Measurements from ENCODE around the gene SEL1L2. TPM values are rescaled to one million over a fixed set of nuclear protein-coding genes. Genes with fewer than 3 reads are reported as not detected.

The SEL1L2 gene
- total RNA-seq, 4 donors from 2014 or later, result not detected

GRCh38 chr20:13934992-13935894 is 55.2 kb downstream of the SEL1L2 start:
- Histone ChIP-seq H3K27me3 (no peaks in the 10 kb centered on the region), H3K36me3 (no peaks in the 10 kb centered on the region), H3K4me1 (no peaks in the 10 kb centered on the region), H3K9me3 (no peaks in the 10 kb centered on the region), H3K4me3 (no peak overlapping the region), H3K27ac (no peak overlapping the region)
- no peak for DNase-seq
- intact Hi-C loops (cut with DNase I; ENCODE audit: low total_unique reads), result no loop called here
- WGBS, 2 donors (ENCODE audit: low coverage in 1 of 2), result 55 to 56% methylated on average over 6 of the region's 6 CpGs
- in situ Hi-C loops (cut with MboI; ENCODE audit: low pct_ligation_motif_present in 1 of 4, low pct_unique_long_range_greater_than_20kb in 1 of 4, low sequenced_read_pairs in 3 of 4), result no loop called here
- TF ChIP-seq CTCF (IDR thresholded peaks at IDR 0.05) (no peak), EP300 (IDR thresholded peaks at IDR 0.05; ENCODE audit: low read depth) (no peak), POLR2AphosphoS5 (IDR thresholded peaks at IDR 0.05) (no peak), POLR2A (IDR thresholded peaks at IDR 0.05) (no peak)

- Histone ChIP-seq H3K27me3 (no peaks in the 10 kb centered on the region), H3K27ac (no peak overlapping the region), H3K9me3 (no peaks in the 10 kb centered on the region), H3K4me3 (no peak overlapping the region), H3K4me1 (no peaks in the 10 kb centered on the region), H3K36me3 (no peaks in the 10 kb centered on the region)
- 51 to 65% methylated on average over 2 to 4 of the region's 4 CpGs for WGBS, 2 donors (ENCODE audit: low coverage in 1 of 2)
- TF ChIP-seq POLR2AphosphoS5 (IDR thresholded peaks at IDR 0.05), result no peak
- no peak for TF ChIP-seq EP300 (IDR thresholded peaks at IDR 0.05; ENCODE audit: low read depth)
- no peak for TF ChIP-seq CTCF (IDR thresholded peaks at IDR 0.05)
- no peak for TF ChIP-seq POLR2A (IDR thresholded peaks at IDR 0.05)
- intact Hi-C loops (cut with DNase I; ENCODE audit: low total_unique reads) (no loop called here), in situ Hi-C loops (cut with MboI; ENCODE audit: low pct_ligation_motif_present in 1 of 4, low pct_unique_long_range_greater_than_20kb in 1 of 4, low sequenced_read_pairs in 3 of 4) (no loop called here)
- no peak for DNase-seq
Observed at GRCh38 chr20:13930281-13930680, 60.1 kb downstream of the SEL1L2 start.

GRCh38 chr20:13929836-13930235 is 60.6 kb downstream of the SEL1L2 start:
- no peak overlapping the region for H3K27ac ChIP-seq
- no peaks in the 10 kb centered on the region for H3K9me3 ChIP-seq
- TF ChIP-seq POLR2AphosphoS5 (IDR thresholded peaks at IDR 0.05) (no peak), POLR2A (IDR thresholded peaks at IDR 0.05) (no peak), EP300 (IDR thresholded peaks at IDR 0.05; ENCODE audit: low read depth) (no peak), CTCF (IDR thresholded peaks at IDR 0.05) (no peak)
- in situ Hi-C loops (cut with MboI; ENCODE audit: low pct_ligation_motif_present in 1 of 4, low pct_unique_long_range_greater_than_20kb in 1 of 4, low sequenced_read_pairs in 3 of 4) (no loop called here), intact Hi-C loops (cut with DNase I; ENCODE audit: low total_unique reads) (no loop called here)
- no peak overlapping the region for H3K4me3 ChIP-seq
- no peak for DNase-seq
- H3K27me3 ChIP-seq, result no peaks in the 10 kb centered on the region
- WGBS, 2 donors (ENCODE audit: low coverage in 1 of 2), result 88 to 100% methylated on average over 1 to 6 of the region's 6 CpGs
- H3K36me3 ChIP-seq, result no peaks in the 10 kb centered on the region
- no peaks in the 10 kb centered on the region for H3K4me1 ChIP-seq

GRCh38 chr20:13928901-13929300 is 61.5 kb downstream of the SEL1L2 start:
- H3K9me3 ChIP-seq, result no peaks in the 10 kb centered on the region
- TF ChIP-seq EP300 (IDR thresholded peaks at IDR 0.05; ENCODE audit: low read depth), result no peak
- no peak for TF ChIP-seq CTCF (IDR thresholded peaks at IDR 0.05)
- TF ChIP-seq POLR2AphosphoS5 (IDR thresholded peaks at IDR 0.05), result no peak
- no peak for TF ChIP-seq POLR2A (IDR thresholded peaks at IDR 0.05)
- no peak overlapping the region for H3K27ac ChIP-seq
- H3K27me3 ChIP-seq, result no peaks in the 10 kb centered on the region
- H3K4me3 ChIP-seq, result no peak overlapping the region
- WGBS, 2 donors (ENCODE audit: low coverage in 1 of 2), result 60 to 84% methylated on average over 5 of the region's 5 CpGs
- in situ Hi-C loops (cut with MboI; ENCODE audit: low pct_ligation_motif_present in 1 of 4, low pct_unique_long_range_greater_than_20kb in 1 of 4, low sequenced_read_pairs in 3 of 4) (no loop called here), intact Hi-C loops (cut with DNase I; ENCODE audit: low total_unique reads) (no loop called here)
- H3K4me1 ChIP-seq, result no peaks in the 10 kb centered on the region
- H3K36me3 ChIP-seq, result no peaks in the 10 kb centered on the region
- DNase-seq, result no peak
